ENCODE results near the gene FETUB.

DNA sequence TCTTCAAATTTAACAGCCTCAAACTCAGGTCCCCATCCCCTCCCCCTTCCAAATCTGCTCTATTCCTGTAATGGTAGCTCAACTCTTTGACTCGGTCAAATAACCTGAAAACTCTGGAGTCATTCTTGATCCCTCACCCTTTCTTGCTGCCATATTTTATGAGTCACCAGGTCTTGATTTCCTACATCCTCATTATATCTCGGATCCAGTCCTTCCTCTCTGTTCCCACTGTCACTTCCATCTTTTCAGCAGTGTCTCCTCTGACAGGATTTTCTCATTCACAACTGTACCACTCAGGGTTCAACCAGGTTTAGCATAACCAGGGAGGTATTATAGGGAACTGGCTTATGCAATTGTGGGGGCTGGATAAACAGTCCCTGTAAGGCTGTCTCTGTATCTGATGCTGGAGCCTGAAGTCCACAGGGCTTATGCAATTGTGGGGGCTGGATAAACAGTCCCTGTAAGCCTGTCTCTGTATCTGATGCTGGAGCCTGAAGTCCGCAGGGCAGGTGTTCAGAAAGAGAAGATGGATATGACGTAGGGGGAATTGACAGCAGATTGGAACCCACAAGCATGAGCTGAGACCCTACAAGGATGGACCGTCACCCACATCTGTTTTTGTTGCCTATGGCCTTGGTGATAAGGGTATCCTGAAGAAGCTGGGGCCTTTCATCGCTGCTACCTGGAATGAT, 9.1 kb upstream of the FETUB start:
- TF ChIP-seq POLR2A (IDR thresholded peaks at IDR 0.05) (no peak), POLR2AphosphoS5 (IDR thresholded peaks at IDR 0.05) (no peak)
- TF ChIP-seq, protein P1, sequence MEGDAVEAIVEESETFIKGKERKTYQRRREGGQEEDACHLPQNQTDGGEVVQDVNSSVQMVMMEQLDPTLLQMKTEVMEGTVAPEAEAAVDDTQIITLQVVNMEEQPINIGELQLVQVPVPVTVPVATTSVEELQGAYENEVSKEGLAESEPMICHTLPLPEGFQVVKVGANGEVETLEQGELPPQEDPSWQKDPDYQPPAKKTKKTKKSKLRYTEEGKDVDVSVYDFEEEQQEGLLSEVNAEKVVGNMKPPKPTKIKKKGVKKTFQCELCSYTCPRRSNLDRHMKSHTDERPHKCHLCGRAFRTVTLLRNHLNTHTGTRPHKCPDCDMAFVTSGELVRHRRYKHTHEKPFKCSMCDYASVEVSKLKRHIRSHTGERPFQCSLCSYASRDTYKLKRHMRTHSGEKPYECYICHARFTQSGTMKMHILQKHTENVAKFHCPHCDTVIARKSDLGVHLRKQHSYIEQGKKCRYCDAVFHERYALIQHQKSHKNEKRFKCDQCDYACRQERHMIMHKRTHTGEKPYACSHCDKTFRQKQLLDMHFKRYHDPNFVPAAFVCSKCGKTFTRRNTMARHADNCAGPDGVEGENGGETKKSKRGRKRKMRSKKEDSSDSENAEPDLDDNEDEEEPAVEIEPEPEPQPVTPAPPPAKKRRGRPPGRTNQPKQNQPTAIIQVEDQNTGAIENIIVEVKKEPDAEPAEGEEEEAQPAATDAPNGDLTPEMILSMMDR (IDR thresholded peaks at IDR 0.05), result no peak

Data from sigmoid colon (tissue), 4 donors.